HL-60 (cell line): ENCODE measurements around the gene MCF2L2.

ENCODE experiments used
- DNase-seq, 2 experiments: peaks; one replicate each; pipeline ENCODE4 v3.0.0-alpha.2; 2010 to 2020; ENCODE audit warnings: low read depth in 1 of 2, low spot score in 1 of 2
- H3K27ac ChIP-seq: fragments of 250-450 bp; sonication (Bioruptor Pico); replicated peaks from 2 replicates; pipeline ENCODE4 v1.5.1; 2020; ENCODE audit warnings: mild to moderate bottlenecking, moderate library complexity
- H3K27me3 ChIP-seq: fragments of 250-450 bp; sonication (Bioruptor Pico); 2 replicates; pipeline ENCODE4 v1.5.1; 2021; ENCODE audit warnings: mild to moderate bottlenecking, moderate library complexity; ENCODE audit not compliant: insufficient read depth, poor library complexity, severe bottlenecking
- H3K4me3 ChIP-seq: replicated peaks from 2 replicates; pipeline ENCODE4 v1.5.1; 2011; ENCODE audit warnings: mild to moderate bottlenecking, control low read depth, low read length; ENCODE audit not compliant: insufficient read depth
- CTCF ChIP-seq: IDR thresholded peaks from one replicate; pipeline ENCODE4 v1.5.1; 2011; ENCODE audit warnings: low read length, control low read depth, inconsistent platforms; ENCODE audit not compliant: insufficient read depth
- GABPA ChIP-seq: IDR thresholded peaks from 2 replicates; pipeline ENCODE4 v1.6.1; 2012; ENCODE audit warnings: low read depth
- POLR2AphosphoS5 ChIP-seq: IDR thresholded peaks from 2 replicates; pipeline ENCODE4 v1.6.1; 2012; ENCODE audit warnings: low read depth
- REST ChIP-seq: IDR thresholded peaks from 2 replicates; pipeline ENCODE4 v1.6.1; 2012; ENCODE audit warnings: low read depth; ENCODE audit not compliant: insufficient replicate concordance
- SPI1 ChIP-seq: IDR thresholded peaks from 2 replicates; pipeline ENCODE4 v1.6.1; 2012; ENCODE audit warnings: low read depth, mild to moderate bottlenecking, borderline replicate concordance

The MCF2L2 gene

GRCh38 chr3:183437061-183437460 lies 8.6 kb upstream of the MCF2L2 start:
- TF ChIP-seq SPI1: no peak
- no peak for TF ChIP-seq CTCF
- no peak for TF ChIP-seq GABPA
- TF ChIP-seq REST: no peak
- TF ChIP-seq POLR2AphosphoS5: no peak
- DNase-seq: no peak
- Histone ChIP-seq H3K27me3 (no peaks in the 10 kb centered on the region), H3K4me3 (no peak overlapping the region), H3K27ac (no peak overlapping the region)

- Histone ChIP-seq H3K4me3 (no peak overlapping the region), H3K27ac (no peak overlapping the region), H3K27me3 (no peaks in the 10 kb centered on the region)
- no peak for DNase-seq
- no peak for TF ChIP-seq CTCF
- no peak for TF ChIP-seq SPI1
- TF ChIP-seq REST: no peak
- no peak for TF ChIP-seq POLR2AphosphoS5
- TF ChIP-seq GABPA: no peak
Measured at GRCh38 chr3:183435661-183436060, 7.2 kb upstream of the MCF2L2 start.

GRCh38 chr3:183434992-183435391 lies 6.6 kb upstream of the MCF2L2 start:
- TF ChIP-seq CTCF (no peak), REST (no peak), GABPA (no peak), POLR2AphosphoS5 (no peak), SPI1 (no peak)
- Histone ChIP-seq H3K27ac (no peak overlapping the region), H3K4me3 (no peak overlapping the region), H3K27me3 (no peaks in the 10 kb centered on the region)
- DNase-seq: no peak
